Measurements from ENCODE around the gene FSTL3.
"Not testable (repeated sequence)": the region's sequence is repeated elsewhere in the genome, so short reads cannot be mapped to it uniquely, and the experiment has no call there.

FSTL3 gene

DNA sequence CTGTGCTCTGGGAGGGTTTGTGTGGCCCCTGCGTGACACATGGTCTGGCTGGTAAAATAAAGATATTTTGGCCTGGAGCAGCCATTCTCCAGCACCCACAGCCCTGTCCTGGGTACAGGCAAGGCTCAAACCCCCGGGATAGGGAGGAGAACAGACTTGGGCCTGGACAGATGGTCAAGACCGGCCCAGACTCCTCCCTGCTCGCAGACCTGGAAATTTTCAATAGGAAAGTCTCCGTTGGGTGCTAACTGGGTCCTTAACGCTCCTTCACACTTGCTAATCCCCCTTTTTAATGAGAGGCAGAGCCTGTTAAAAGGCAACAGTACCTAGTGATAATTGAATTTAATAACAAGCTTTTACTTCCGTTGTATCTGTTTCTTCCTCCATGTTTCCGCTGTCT, 35.1 kb downstream of the FSTL3 start:
- no peak for DNase-seq

DNA sequence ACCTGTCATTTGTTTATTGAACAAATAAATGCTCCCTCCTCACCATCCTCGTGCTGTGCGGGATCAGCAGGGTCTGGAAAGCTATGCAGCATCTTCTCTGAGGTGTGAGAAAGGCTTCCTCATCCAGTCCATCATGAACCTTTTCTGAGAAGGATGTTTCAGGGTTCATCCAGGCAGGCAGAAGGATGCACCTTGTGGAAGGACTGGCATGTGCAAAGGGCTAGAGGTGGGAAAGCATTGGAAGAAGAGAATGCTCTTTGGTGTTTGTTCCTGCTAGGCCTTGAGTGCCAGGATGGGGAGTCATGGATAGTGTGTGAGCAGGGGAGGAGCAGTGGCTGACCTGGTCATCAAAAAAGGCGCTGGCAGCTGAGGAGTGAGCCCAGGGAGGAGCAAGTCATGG, 39.2 kb downstream of the FSTL3 start:
- no peak for DNase-seq

GRCh38 chr19:718251-718951, 42.2 kb downstream of the FSTL3 start:
- DNase-seq = no peak

- no peak for DNase-seq
Observed at GRCh38 chr19:718991-719512, 42.9 kb downstream of the FSTL3 start.

- no peak for DNase-seq
Observed at GRCh38 chr19:719636-720344, 43.6 kb downstream of the FSTL3 start.

GRCh38 chr19:720345-721160, 44.4 kb downstream of the FSTL3 start:
- no peak for DNase-seq

GRCh38 chr19:722553-723101, 46.4 kb downstream of the FSTL3 start:
- no peak for DNase-seq

- no peak for DNase-seq
Observed at GRCh38 chr19:723247-723646, 47.1 kb downstream of the FSTL3 start.

DNA sequence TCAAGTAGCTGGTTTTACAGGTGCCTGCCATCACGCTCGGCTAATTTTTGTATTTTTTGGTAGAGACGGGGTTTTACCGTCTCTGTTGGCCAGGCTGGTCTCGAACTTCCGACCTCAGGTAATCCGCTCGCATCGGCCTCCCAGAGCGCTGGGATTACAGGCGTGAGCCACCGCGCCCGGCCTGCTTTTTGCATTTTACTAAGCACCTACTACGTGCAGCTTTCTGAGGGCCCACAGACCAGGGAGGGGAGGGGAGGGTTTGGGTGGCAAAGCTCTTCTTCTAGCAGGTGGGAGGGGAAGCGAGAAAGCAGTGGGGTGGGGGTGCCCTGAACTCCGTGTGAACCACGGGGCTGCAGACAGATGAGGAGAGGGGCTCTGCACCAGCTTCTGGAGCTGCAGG, 47.5 kb downstream of the FSTL3 start:
- no peak for DNase-seq

DNA sequence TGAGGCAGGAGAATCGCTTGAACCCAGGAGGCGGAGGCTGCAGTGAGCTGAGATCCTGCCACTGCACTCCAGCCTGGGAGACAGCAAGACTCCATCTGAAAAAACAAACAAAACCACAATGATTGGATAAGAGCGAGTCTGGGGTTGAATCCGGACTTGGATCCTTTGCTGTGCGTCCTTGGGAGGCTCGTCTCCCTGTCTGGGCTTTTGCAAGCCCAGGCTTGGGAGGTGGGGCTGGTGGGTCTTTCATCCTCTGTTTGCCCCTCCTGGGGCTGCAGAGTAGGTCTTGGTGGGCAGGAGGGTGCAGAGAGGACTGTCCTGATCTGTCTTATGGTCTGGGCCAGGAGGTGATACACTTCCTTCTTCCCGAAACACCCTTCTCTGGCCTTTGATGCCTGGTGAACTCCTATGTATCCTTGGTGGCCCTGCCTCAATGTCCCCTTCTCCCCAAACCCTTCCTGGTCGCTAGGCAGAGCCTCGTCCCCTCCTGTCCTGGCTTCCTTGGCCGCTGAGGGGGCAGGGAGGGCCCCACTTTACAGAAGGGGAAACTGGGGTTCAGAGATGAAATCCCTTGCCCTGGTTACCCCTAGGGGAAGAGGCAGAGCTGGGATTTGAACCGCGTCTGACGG, 49.4 kb downstream of the FSTL3 start:
- no peak for DNase-seq

DNA sequence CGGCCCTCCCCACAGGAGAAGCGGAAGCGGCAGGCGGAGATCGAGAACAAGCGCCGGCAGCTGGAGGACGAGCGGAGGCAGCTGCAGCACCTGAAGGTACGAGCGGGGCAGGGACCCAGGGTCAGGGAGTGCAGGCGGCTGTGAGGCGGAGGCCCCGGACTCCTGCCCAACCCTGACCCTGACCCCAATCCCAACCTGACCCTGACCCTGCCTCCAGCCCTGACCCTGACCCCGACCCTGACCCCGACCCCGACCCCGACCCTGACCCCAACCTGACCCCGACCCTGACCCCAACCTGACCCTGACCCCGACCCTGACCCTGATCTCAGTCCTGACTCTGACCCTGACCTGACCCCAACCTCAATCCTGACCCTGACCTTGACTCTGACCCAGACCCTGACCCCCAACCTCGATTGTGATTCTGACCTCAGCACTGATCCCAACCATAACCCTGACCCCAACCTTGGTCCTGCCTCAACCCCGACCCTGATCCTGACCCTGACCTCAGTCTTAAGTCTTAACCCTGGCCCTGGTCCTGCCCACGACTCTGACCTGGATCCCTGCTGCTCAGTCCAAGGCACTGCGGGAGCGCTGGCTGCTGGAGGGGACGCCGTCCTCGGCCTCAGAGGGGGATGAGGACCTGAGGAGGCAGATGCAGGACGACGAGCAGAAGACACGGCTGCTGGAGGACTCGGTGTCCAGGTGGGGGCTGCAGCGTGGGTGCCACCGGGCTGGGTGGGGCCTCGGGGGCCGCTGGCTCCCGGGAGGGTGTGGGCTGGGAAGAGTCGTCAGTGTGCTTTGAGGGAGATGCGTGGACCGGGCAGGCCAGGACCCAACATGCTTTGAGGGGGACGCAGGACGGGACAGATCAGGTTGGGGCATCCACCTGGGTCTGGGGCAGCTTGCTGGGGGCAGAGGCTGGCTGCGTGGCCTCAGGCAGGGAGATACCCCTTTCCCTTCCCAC, 51.1 kb downstream of the FSTL3 start:
- no peak for DNase-seq

- no peak for DNase-seq
Observed at GRCh38 chr19:728011-728410, 51.8 kb downstream of the FSTL3 start.

- not testable (repeated sequence) for DNase-seq
Observed at GRCh38 chr19:729564-729963, 53.4 kb downstream of the FSTL3 start.

DNA sequence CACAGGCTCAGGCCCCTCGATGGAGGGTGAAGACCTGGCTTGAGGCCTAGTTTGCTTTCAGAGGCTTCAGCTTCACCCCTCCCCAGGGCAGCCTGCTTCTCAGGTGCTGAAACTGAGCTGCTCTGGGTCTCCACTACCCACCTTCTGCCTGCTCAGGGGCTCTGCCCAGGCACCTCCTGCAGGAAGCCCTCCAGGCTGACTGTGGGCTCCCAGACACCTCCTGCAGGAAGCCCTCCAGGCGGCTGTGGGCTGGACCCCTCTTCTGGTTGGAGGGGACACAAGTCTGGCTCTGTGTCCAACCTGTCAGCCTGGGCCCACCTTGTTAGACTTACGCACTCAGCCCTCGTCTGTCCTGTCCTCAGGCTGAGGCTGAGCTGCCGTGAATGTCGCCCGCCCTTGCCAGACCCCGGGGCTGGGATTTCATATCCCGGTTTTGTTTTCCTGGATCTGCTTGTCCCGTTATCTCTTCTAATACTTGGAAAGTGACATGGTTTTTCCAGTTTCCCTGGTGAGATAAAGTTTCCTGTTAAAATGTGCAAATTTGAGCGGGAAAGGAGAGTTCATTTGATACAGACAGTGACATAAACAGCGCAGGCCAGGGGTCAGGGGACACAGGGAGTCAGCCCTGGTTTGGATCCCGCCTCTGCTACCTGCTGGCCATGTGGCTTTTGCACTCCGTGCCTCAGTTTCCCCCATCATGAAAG, 53.9 kb downstream of the FSTL3 start:
- no peak for DNase-seq

- DNase-seq = no peak
Observed at GRCh38 chr19:731000-731399, 54.8 kb downstream of the FSTL3 start.

- no peak for DNase-seq
Observed at GRCh38 chr19:732148-733069, 56.2 kb downstream of the FSTL3 start.
